ENCODE measurements around the gene RAB35.

The RAB35 gene

GRCh38 chr12:120140603-120141002, 24.1 kb upstream of the RAB35 start:
- no peaks in the 10 kb centered on the region for H3K4me1 ChIP-seq (ENCODE audit: control insufficient read depth in 1 of 2, insufficient read depth in 1 of 2, low read depth in 1 of 2, low read length in 1 of 2)
- H3K36me3 ChIP-seq = peaks cover 97% of the 10 kb centered on the region
- no peaks in the 10 kb centered on the region for H3K9me3 ChIP-seq
- H3K27ac ChIP-seq = no peak overlapping the region
- no peaks in the 10 kb centered on the region for H3K27me3 ChIP-seq
- H3K4me3 ChIP-seq (ENCODE audit: low read depth in 1 of 2, low read length in 1 of 2) = no peak overlapping the region
- TF ChIP-seq CTCF (IDR thresholded peaks at IDR 0.05) = no peak

- H3K36me3 ChIP-seq = peaks cover 97% of the 10 kb centered on the region
- no peak overlapping the region for H3K4me3 ChIP-seq (ENCODE audit: low read depth in 1 of 2, low read length in 1 of 2)
- H3K4me1 ChIP-seq (ENCODE audit: control insufficient read depth in 1 of 2, insufficient read depth in 1 of 2, low read depth in 1 of 2, low read length in 1 of 2) = no peaks in the 10 kb centered on the region
- H3K9me3 ChIP-seq = no peaks in the 10 kb centered on the region
- H3K27me3 ChIP-seq = no peaks in the 10 kb centered on the region
- H3K27ac ChIP-seq = no peak overlapping the region
- no peak for TF ChIP-seq CTCF (IDR thresholded peaks at IDR 0.05)
These were observed 23.4 kb upstream of the RAB35 start for GRCh38 chr12:120139958-120140357.

GRCh38 chr12:120138366-120138765, 21.8 kb upstream of the RAB35 start:
- H3K27ac ChIP-seq = no peak overlapping the region
- no peaks in the 10 kb centered on the region for H3K27me3 ChIP-seq
- TF ChIP-seq CTCF (IDR thresholded peaks at IDR 0.05) = no peak
- no peaks in the 10 kb centered on the region for H3K4me1 ChIP-seq (ENCODE audit: control insufficient read depth in 1 of 2, insufficient read depth in 1 of 2, low read depth in 1 of 2, low read length in 1 of 2)
- peaks cover 99% of the 10 kb centered on the region for H3K36me3 ChIP-seq
- no peak overlapping the region for H3K4me3 ChIP-seq (ENCODE audit: low read depth in 1 of 2, low read length in 1 of 2)
- no peaks in the 10 kb centered on the region for H3K9me3 ChIP-seq

GRCh38 chr12:120137833-120138232, 21.3 kb upstream of the RAB35 start:
- Histone ChIP-seq H3K36me3 (peaks cover 100% of the 10 kb centered on the region), H3K27me3 (no peaks in the 10 kb centered on the region), H3K4me1 (ENCODE audit: control insufficient read depth in 1 of 2, insufficient read depth in 1 of 2, low read depth in 1 of 2, low read length in 1 of 2) (no peaks in the 10 kb centered on the region), H3K4me3 (ENCODE audit: low read depth in 1 of 2, low read length in 1 of 2) (no peak overlapping the region), H3K27ac (no peak overlapping the region), H3K9me3 (no peaks in the 10 kb centered on the region)
- TF ChIP-seq CTCF (IDR thresholded peaks at IDR 0.05) = no peak

GRCh38 chr12:120136093-120136770, 19.7 kb upstream of the RAB35 start:
- no peaks in the 10 kb centered on the region for H3K27me3 ChIP-seq
- no peak overlapping the region for H3K27ac ChIP-seq
- H3K36me3 ChIP-seq = peaks cover 100% of the 10 kb centered on the region
- no peak overlapping the region for H3K4me3 ChIP-seq (ENCODE audit: low read depth in 1 of 2, low read length in 1 of 2)
- H3K4me1 ChIP-seq (ENCODE audit: control insufficient read depth in 1 of 2, insufficient read depth in 1 of 2, low read depth in 1 of 2, low read length in 1 of 2) = no peaks in the 10 kb centered on the region
- no peaks in the 10 kb centered on the region for H3K9me3 ChIP-seq
- TF ChIP-seq CTCF (IDR thresholded peaks at IDR 0.05) = no peak

Measured in neutrophil (primary cell).